ENCODE measurements around the gene PRRC2A. TPM values are rescaled to one million over a fixed set of nuclear protein-coding genes. Genes with fewer than 3 reads are reported as not detected.
A peak's percentile ranks its signal among the peaks of the same experiment; 100 is the strongest.

The PRRC2A gene
- total RNA-seq, 1 donor from 2014 or later = 188 TPM

- Histone ChIP-seq H3K4me2 (ENCODE audit: low read length) (peak overlapping the region; percentile 90), H3K4me3 (ENCODE audit: insufficient read depth, low read depth, low read length) (peak overlapping the region; percentile 87), H3K27ac (ENCODE audit: low read depth, low read length) (peak overlapping the region; percentile 96), H3K36me3 (ENCODE audit: insufficient read depth, low read length) (peaks cover 9% of the 10 kb centered on the region), H3K9me3 (ENCODE audit: insufficient read depth, low read depth, low read length) (no peaks in the 10 kb centered on the region), H3K9ac (ENCODE audit: low read length) (peak overlapping the region; percentile 88), H3K79me2 (ENCODE audit: insufficient read depth, low read length) (peaks cover 67% of the 10 kb centered on the region), H3K27me3 (ENCODE audit: insufficient read depth, low read length) (no peaks in the 10 kb centered on the region), H4K20me1 (ENCODE audit: insufficient read depth, low read length) (peaks cover 23% of the 10 kb centered on the region), H2AFZ (ENCODE audit: low read depth, low read length) (peak overlapping the region; percentile 72), H3K4me1 (ENCODE audit: insufficient read depth, low read length) (peaks cover 29% of the 10 kb centered on the region)
- Mint-ChIP-seq H3K27ac (ENCODE audit: unreplicated experiment) (peak overlapping the region; percentile 99), H3K4me1 (ENCODE audit: low read depth, unreplicated experiment) (peaks cover 18% of the 10 kb centered on the region), H3K9me3 (ENCODE audit: unreplicated experiment) (no peaks in the 10 kb centered on the region), H3K36me3 (ENCODE audit: low read depth, unreplicated experiment) (peaks cover 24% of the 10 kb centered on the region), H3K4me3 (ENCODE audit: unreplicated experiment) (peak overlapping the region; percentile 98), H3K27me3 (ENCODE audit: low read depth, unreplicated experiment) (no peaks in the 10 kb centered on the region)
- TF ChIP-seq EZH2 (IDR thresholded peaks at IDR 0.05; ENCODE audit: insufficient read depth, low read length) (no peak), CTCF (IDR thresholded peaks at IDR 0.05; ENCODE audit: insufficient read depth, low read depth, low read length) (no peak)
- peak; percentile 84 for DNase-seq (ENCODE audit: low read depth)
- no peak for FAIRE-seq
Measured at GRCh38 chr6:31652925-31653724, 32.6 kb downstream of the PRRC2A start.

GRCh38 chr6:31654574-31655348 lies 34.2 kb downstream of the PRRC2A start:
- no peaks in the 10 kb centered on the region for H3K27me3 ChIP-seq (ENCODE audit: insufficient read depth, low read length)
- DNase-seq (ENCODE audit: low read depth) (no peak), FAIRE-seq (no peak)
- Mint-ChIP-seq H3K36me3 (ENCODE audit: low read depth, unreplicated experiment) (peaks cover 23% of the 10 kb centered on the region), H3K4me3 (ENCODE audit: unreplicated experiment) (no peak overlapping the region), H3K27ac (ENCODE audit: unreplicated experiment) (no peak overlapping the region), H3K4me1 (ENCODE audit: low read depth, unreplicated experiment) (peaks cover 23% of the 10 kb centered on the region), H3K9me3 (ENCODE audit: unreplicated experiment) (no peaks in the 10 kb centered on the region), H3K27me3 (ENCODE audit: low read depth, unreplicated experiment) (no peaks in the 10 kb centered on the region)
- no peaks in the 10 kb centered on the region for H3K9me3 ChIP-seq (ENCODE audit: insufficient read depth, low read depth, low read length)
- H3K4me3 ChIP-seq (ENCODE audit: insufficient read depth, low read depth, low read length) = no peak overlapping the region
- peaks cover 39% of the 10 kb centered on the region for H3K4me1 ChIP-seq (ENCODE audit: insufficient read depth, low read length)
- TF ChIP-seq CTCF (IDR thresholded peaks at IDR 0.05; ENCODE audit: insufficient read depth, low read depth, low read length) = no peak
- no peak for TF ChIP-seq EZH2 (IDR thresholded peaks at IDR 0.05; ENCODE audit: insufficient read depth, low read length)
- no peak overlapping the region for H3K9ac ChIP-seq (ENCODE audit: low read length)
- H2AFZ ChIP-seq (ENCODE audit: low read depth, low read length) = no peak overlapping the region
- no peaks in the 10 kb centered on the region for H3K36me3 ChIP-seq (ENCODE audit: insufficient read depth, low read length)
- H3K79me2 ChIP-seq (ENCODE audit: insufficient read depth, low read length) = peaks cover 72% of the 10 kb centered on the region
- no peak overlapping the region for H3K27ac ChIP-seq (ENCODE audit: low read depth, low read length)
- peaks cover 32% of the 10 kb centered on the region for H4K20me1 ChIP-seq (ENCODE audit: insufficient read depth, low read length)
- H3K4me2 ChIP-seq (ENCODE audit: low read length) = no peak overlapping the region
